HepG2 (cell line): ENCODE measurements around the gene C20orf141. TPM values are rescaled to one million over a fixed set of nuclear protein-coding genes. Genes with fewer than 3 reads are reported as not detected.

Experiments
- AGO1 ChIP-seq: fragments of 200-400 bp; formaldehyde crosslinking; IDR thresholded peaks from 2 replicates; pipeline ENCODE4 v1.6.1; 2017; ENCODE audit warnings: mild to moderate bottlenecking, low read depth, low read length, moderate library complexity; ENCODE audit not compliant: poor library complexity, severe bottlenecking
- ARID2 ChIP-seq: sonication (generic); formaldehyde crosslinking; IDR thresholded peaks from 2 replicates; pipeline ENCODE4 v1.8.1; 2022; ENCODE audit warnings: mild to moderate bottlenecking, missing genetic modification reagents, borderline replicate concordance
- CC2D1A ChIP-seq: sonication (generic); formaldehyde crosslinking; IDR thresholded peaks from 2 replicates; pipeline ENCODE4 v1.8.1; 2023; ENCODE audit warnings: mild to moderate bottlenecking, missing genetic modification reagents
- FUBP1 ChIP-seq: sonication (generic); formaldehyde crosslinking; IDR thresholded peaks from 2 replicates; pipeline ENCODE4 v1.5.1; 2020; ENCODE audit warnings: missing genetic modification reagents, mild to moderate bottlenecking, borderline replicate concordance
- GLI4 ChIP-seq: sonication (generic); formaldehyde crosslinking; IDR thresholded peaks from 2 replicates; pipeline ENCODE4 v1.5.1; 2020; ENCODE audit warnings: missing genetic modification reagents, mild to moderate bottlenecking, moderate library complexity, borderline replicate concordance
- GMEB2 ChIP-seq: IDR thresholded peaks from 2 replicates; pipeline ENCODE4 v1.6.1; 2016; ENCODE audit warnings: missing biosample characterization, missing genetic modification reagents, low read depth
- JUN ChIP-seq: sonication (generic); formaldehyde crosslinking; IDR thresholded peaks from 2 replicates; pipeline ENCODE4 v1.4.0; 2020; ENCODE audit warnings: mild to moderate bottlenecking, missing genetic modification reagents
- MED1 ChIP-seq: sonication (generic); formaldehyde crosslinking; IDR thresholded peaks from 2 replicates; pipeline ENCODE4 v1.4.0; 2020; ENCODE audit warnings: missing genetic modification reagents
- MEIS1 ChIP-seq: sonication (generic); formaldehyde crosslinking; IDR thresholded peaks from 2 replicates; pipeline ENCODE4 v1.9.0; 2021; ENCODE audit warnings: mild to moderate bottlenecking, missing genetic modification reagents, moderate library complexity, borderline replicate concordance
- SIX1 ChIP-seq: sonication (generic); formaldehyde crosslinking; IDR thresholded peaks from 2 replicates; pipeline ENCODE4 v1.4.0; 2020; ENCODE audit warnings: missing genetic modification reagents, borderline replicate concordance
- ZFP91 ChIP-seq: sonication (generic); formaldehyde crosslinking; IDR thresholded peaks from 2 replicates; pipeline ENCODE4 v1.9.0; 2022; ENCODE audit warnings: missing genetic modification reagents, mild to moderate bottlenecking, borderline replicate concordance
- ZNF12 ChIP-seq: sonication (generic); formaldehyde crosslinking; IDR thresholded peaks from 2 replicates; pipeline ENCODE4 v1.5.0; 2020; ENCODE audit warnings: missing genetic modification reagents
- ZNF207 ChIP-seq: fragments of 450-650 bp; IDR thresholded peaks from 2 replicates; pipeline ENCODE4 v1.6.1; 2016; ENCODE audit warnings: antibody characterized with exemption, borderline replicate concordance
- ZNF510 ChIP-seq: sonication (generic); formaldehyde crosslinking; IDR thresholded peaks from 2 replicates; pipeline ENCODE4 v1.4.0; 2020; ENCODE audit warnings: low read depth, mild to moderate bottlenecking, missing genetic modification reagents
- polyA plus RNA-seq, 8 experiments: library from polyadenylated mRNA; depleted of rRNA in 3 of 8; stranded (reverse) in 7 of 8; unstranded in 1 of 8; fragments of >200 nt; fragmentation: Illumina TruSeq in 4 of 8; extraction: Trizol in 4 of 8; gene quantifications; 2 replicates each; pipeline versions ENCODE4 v1.2.1 to v1.2.3, GENCODE V29; 2011 to 2016; ENCODE audit warnings: low read depth in 4 of 8, missing spikeins in 1 of 8, mixed read lengths in 1 of 8; ENCODE audit not compliant: insufficient read depth in 1 of 8
- total RNA-seq, 5 experiments: library from RNA; depleted of rRNA; stranded (reverse); fragments of >200 nt; fragmentation: Illumina TruSeq; extraction: Trizol; gene quantifications; 2 replicates each; pipeline ENCODE4 v1.2.3, GENCODE V29; 2016; ENCODE audit warnings: low read depth in 1 of 5
- TF ChIP-seq, protein P1 (sequence below), 2 experiments: fragments of 450-650 bp in 1 of 2; sonication (generic) in 1 of 2; formaldehyde crosslinking; IDR thresholded peaks; 2 replicates each; pipeline versions ENCODE4 v1.5.0 to v1.8.0; 2020 to 2022; ENCODE audit warnings: mild to moderate bottlenecking in 1 of 2, missing genetic modification reagents in 1 of 2
- TF ChIP-seq, protein P2 (sequence below): sonication (generic); formaldehyde crosslinking; IDR thresholded peaks from 2 replicates; pipeline ENCODE4 v1.4.0; 2020; ENCODE audit warnings: low read depth, missing genetic modification reagents
- TF ChIP-seq, protein P3 (sequence below): sonication (generic); IDR thresholded peaks from 2 replicates; pipeline ENCODE4 v1.6.1; 2016; ENCODE audit warnings: low read depth, borderline replicate concordance

The C20orf141 gene
- total and polyA plus RNA-seq, 2 of the 13 experiments (the other 11 are each of a cell fraction or from before 2014, with no cell fraction given): not detected

GRCh38 chr20:2840967-2841531, 26.3 kb downstream of the C20orf141 start (continued):
- TF ChIP-seq, protein P1, sequence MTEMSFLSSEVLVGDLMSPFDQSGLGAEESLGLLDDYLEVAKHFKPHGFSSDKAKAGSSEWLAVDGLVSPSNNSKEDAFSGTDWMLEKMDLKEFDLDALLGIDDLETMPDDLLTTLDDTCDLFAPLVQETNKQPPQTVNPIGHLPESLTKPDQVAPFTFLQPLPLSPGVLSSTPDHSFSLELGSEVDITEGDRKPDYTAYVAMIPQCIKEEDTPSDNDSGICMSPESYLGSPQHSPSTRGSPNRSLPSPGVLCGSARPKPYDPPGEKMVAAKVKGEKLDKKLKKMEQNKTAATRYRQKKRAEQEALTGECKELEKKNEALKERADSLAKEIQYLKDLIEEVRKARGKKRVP (CRISPR knock-in tag; IDR thresholded peaks at IDR 0.05): no peak; a peak in 1 of 4 replicates
- TF ChIP-seq GLI4 (CRISPR knock-in tag) (no peak), ZFP91 (CRISPR knock-in tag) (no peak; the same call in 1 of the 2 replicates), JUN (CRISPR knock-in tag) (no peak), GMEB2 (no peak), FUBP1 (CRISPR knock-in tag) (peak; percentile 20; the same call in 1 of the 2 replicates), ZNF207 (no peak), MEIS1 (CRISPR knock-in tag) (no peak), ARID2 (CRISPR knock-in tag) (no peak), ZNF12 (no peak), ZNF510 (CRISPR knock-in tag) (0 out of 2 replicates have a peak, but pooled peaks have one; percentile 54), CC2D1A (CRISPR knock-in tag) (no peak), MED1 (CRISPR knock-in tag) (peak; percentile 43; the same call in 1 of the 2 replicates), SIX1 (CRISPR knock-in tag) (no peak), AGO1 (peak; percentile 11)
- TF ChIP-seq, protein P2, sequence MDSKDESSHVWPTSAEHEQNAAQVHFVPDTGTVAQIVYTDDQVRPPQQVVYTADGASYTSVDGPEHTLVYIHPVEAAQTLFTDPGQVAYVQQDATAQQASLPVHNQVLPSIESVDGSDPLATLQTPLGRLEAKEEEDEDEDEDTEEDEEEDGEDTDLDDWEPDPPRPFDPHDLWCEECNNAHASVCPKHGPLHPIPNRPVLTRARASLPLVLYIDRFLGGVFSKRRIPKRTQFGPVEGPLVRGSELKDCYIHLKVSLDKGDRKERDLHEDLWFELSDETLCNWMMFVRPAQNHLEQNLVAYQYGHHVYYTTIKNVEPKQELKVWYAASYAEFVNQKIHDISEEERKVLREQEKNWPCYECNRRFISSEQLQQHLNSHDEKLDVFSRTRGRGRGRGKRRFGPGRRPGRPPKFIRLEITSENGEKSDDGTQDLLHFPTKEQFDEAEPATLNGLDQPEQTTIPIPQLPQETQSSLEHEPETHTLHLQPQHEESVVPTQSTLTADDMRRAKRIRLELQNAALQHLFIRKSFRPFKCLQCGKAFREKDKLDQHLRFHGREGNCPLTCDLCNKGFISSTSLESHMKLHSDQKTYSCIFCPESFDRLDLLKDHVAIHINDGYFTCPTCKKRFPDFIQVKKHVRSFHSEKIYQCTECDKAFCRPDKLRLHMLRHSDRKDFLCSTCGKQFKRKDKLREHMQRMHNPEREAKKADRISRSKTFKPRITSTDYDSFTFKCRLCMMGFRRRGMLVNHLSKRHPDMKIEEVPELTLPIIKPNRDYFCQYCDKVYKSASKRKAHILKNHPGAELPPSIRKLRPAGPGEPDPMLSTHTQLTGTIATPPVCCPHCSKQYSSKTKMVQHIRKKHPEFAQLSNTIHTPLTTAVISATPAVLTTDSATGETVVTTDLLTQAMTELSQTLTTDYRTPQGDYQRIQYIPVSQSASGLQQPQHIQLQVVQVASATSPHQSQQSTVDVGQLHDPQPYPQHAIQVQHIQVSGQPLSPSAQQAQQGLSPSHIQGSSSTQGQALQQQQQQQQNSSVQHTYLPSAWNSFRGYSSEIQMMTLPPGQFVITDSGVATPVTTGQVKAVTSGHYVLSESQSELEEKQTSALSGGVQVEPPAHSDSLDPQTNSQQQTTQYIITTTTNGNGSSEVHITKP (CRISPR knock-in tag): no peak
- TF ChIP-seq, protein P3, sequence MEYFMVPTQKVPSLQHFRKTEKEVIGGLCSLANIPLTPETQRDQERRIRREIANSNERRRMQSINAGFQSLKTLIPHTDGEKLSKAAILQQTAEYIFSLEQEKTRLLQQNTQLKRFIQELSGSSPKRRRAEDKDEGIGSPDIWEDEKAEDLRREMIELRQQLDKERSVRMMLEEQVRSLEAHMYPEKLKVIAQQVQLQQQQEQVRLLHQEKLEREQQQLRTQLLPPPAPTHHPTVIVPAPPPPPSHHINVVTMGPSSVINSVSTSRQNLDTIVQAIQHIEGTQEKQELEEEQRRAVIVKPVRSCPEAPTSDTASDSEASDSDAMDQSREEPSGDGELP: no peak
